AG04449 (cell line): ENCODE measurements around the gene FADD.

Source experiments
- CTCF ChIA-PET: fragments of 350-600 bp; formaldehyde crosslinking; extraction: SDS; loops from one replicate; lab custom pipeline; 2021; ENCODE audit warnings: antibody characterized with exemption; lab: Yijun Ruan, JAX
- POLR2A ChIA-PET: fragments of 400-600, 350-600 bp; formaldehyde crosslinking; extraction: SDS; loops from one replicate; lab custom pipeline; 2020; ENCODE audit warnings: antibody characterized with exemption, inconsistent platforms; lab: Yijun Ruan, JAX
- DNase-seq: peaks from one replicate; pipeline ENCODE4 v3.0.0-alpha.2; 2010; ENCODE audit warnings: low read depth, low spot score
- H3K4me3 ChIP-seq: 2 replicates; pipeline ENCODE4 v1.5.1; 2011; ENCODE audit warnings: low read depth, mild to moderate bottlenecking, control low read depth, low read length
- TF ChIP-seq, protein P1 (sequence below): IDR thresholded peaks from one replicate; pipeline ENCODE4 v1.5.1; 2011; ENCODE audit warnings: mild to moderate bottlenecking, moderate library complexity, low read length, control low read depth, inconsistent platforms; ENCODE audit not compliant: insufficient read depth; ENCODE audit errors: missing control alignments

FADD gene

GRCh38 chr11:70206226-70206981, 3.3 kb downstream of the FADD start:
- H3K4me3 ChIP-seq: no peak overlapping the region
- ChIA-PET CTCF (interaction anchor here (0.8 to 11.3 kb wide), 5 partner anchors 10 to 296 kb away, joined by 3 to 200 read pairs (median 3); no protein-coding TSS in a partner anchor), POLR2A (no interaction called here)
- TF ChIP-seq, protein P1, sequence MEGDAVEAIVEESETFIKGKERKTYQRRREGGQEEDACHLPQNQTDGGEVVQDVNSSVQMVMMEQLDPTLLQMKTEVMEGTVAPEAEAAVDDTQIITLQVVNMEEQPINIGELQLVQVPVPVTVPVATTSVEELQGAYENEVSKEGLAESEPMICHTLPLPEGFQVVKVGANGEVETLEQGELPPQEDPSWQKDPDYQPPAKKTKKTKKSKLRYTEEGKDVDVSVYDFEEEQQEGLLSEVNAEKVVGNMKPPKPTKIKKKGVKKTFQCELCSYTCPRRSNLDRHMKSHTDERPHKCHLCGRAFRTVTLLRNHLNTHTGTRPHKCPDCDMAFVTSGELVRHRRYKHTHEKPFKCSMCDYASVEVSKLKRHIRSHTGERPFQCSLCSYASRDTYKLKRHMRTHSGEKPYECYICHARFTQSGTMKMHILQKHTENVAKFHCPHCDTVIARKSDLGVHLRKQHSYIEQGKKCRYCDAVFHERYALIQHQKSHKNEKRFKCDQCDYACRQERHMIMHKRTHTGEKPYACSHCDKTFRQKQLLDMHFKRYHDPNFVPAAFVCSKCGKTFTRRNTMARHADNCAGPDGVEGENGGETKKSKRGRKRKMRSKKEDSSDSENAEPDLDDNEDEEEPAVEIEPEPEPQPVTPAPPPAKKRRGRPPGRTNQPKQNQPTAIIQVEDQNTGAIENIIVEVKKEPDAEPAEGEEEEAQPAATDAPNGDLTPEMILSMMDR: no peak
- no peak for DNase-seq

DNA sequence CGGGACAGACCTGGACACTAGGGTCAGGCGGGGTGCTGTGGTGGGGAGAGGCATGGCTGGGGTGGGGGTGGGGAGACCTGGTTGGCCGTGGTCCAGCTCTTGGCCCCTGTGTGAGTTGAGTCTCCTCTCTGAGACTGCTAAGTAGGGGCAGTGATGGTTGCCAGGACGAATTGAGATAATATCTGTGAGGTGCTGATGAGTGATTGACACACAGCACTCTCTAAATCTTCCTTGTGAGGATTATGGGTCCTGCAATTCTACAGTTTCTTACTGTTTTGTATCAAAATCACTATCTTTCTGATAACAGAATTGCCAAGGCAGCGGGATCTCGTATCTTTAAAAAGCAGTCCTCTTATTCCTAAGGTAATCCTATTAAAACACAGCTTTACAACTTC, 3.9 kb downstream of the FADD start:
- POLR2A ChIA-PET: interaction anchor here (0.5 to 1.1 kb wide), 2 partner anchors 9 to 409 kb away, joined by 3 to 4 read pairs; no protein-coding TSS in a partner anchor
- no peak overlapping the region for H3K4me3 ChIP-seq
- TF ChIP-seq, protein P1: no peak
- CTCF ChIA-PET: interaction anchor here (0.8 to 1.3 kb wide), 3 partner anchors 11 to 297 kb away, joined by 3 read pairs; no protein-coding TSS in a partner anchor
- DNase-seq: no peak

DNA sequence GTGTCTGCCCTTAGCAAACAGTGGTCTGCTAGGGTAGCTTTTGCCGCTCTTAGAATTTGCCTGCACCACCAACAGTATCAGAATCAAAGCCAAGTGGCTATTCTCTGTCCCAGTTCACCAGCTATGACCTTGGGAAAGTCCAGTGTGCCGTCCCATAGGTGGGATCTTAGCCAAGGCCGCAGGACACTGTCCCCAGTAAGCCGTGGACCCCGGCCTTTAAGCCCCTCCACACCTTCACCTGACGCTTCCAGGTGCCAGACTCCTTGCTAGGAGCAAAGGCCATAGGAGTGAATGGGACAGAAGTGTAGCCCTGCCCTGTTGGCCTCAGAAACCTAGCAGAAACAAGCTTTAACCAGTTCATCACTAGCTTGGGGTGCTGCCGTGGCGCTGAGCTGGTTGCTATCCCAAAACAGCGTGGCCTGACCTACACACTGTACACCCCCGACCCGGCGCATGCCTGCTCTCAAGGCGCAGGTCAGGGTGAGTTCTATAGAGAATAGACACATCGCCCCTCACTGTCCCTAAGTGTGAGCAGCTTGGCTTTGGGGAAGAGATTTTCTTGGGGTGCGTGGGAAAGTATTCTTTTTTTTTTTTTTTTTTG, 4.5 kb downstream of the FADD start:
- ChIA-PET CTCF (interaction anchor here (0.7 kb wide), 1 partner anchor 522 kb away, joined by 3 read pairs; no protein-coding TSS in a partner anchor), POLR2A (interaction anchor here (0.5 to 1.1 kb wide), 4 partner anchors 8 to 1272 kb away, joined by 3 to 4 read pairs (median 3); no protein-coding TSS in a partner anchor)
- TF ChIP-seq, protein P1: no peak
- no peak overlapping the region for H3K4me3 ChIP-seq
- DNase-seq: no peak

DNA sequence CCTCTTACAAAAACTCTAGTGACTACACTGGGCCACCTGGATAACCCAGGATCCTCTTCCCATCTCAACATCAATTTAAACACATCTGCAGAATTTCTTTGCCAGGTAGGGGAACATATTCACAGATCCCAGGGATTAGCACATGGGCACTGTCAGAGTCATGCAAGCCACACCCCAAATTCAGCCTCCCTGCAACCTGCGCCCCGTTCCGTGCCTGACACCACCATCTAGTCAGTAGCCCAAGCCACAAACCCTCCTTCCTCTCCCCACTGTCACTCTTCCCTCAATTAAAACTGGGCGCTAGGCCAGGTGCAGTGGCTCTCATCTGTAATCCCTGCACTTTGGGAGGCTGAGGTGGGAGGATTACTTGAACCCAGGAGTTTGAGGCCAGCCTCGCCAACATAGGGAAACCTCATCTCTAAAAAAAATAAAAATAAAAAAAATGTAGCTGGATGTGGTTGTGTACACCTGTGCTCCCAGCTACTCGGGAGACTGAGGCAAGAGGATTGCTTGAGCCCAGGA, 6.4 kb downstream of the FADD start:
- ChIA-PET POLR2A (no interaction called here), CTCF (no interaction called here)
- no peak overlapping the region for H3K4me3 ChIP-seq
- DNase-seq: no peak
- TF ChIP-seq, protein P1: no peak

GRCh38 chr11:70210051-70210501, 7.0 kb downstream of the FADD start:
- CTCF ChIA-PET: no interaction called here
- TF ChIP-seq, protein P1: no peak
- no peak overlapping the region for H3K4me3 ChIP-seq
- no peak for DNase-seq
- POLR2A ChIA-PET: no interaction called here

DNA sequence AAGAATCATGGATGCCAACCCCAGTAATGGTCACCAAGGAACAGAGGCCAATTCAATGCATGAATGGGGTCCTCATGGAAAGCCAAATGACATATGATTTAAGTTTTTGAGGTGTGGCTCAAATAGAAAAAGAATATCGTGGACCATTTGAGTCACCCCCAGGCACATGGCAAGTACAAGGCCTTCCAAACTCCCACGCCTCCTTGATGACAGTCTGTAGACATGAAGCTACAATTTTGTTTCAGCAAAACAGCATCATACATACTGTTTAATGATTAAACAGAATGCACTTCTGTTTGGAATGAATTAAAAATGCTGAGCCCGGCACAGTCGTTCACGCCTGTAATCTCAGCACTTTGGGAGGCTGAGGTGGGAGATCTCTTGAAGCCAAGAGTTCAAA, 7.4 kb downstream of the FADD start:
- no peak for DNase-seq
- no peak overlapping the region for H3K4me3 ChIP-seq
- TF ChIP-seq, protein P1: no peak
- POLR2A ChIA-PET: no interaction called here
- CTCF ChIA-PET: no interaction called here
